Stimulated activated CD8-positive, alpha-beta memory T cell treated with anti-CD3 and anti-CD28 coated beads, Interleukin-15, amount 100 ng/mL, for 48 hours (primary cell): ENCODE data around the gene TULP4.
"Not testable (repeated sequence)": the region's sequence is repeated elsewhere in the genome, so short reads cannot be mapped to it uniquely, and the experiment has no call there.

Experiments
- DNase-seq, 2 donors: peaks; one replicate each; pipeline ENCODE4 v3.0.0-alpha.2; 2020; ENCODE audit warnings: low read depth in 2 of 2

TULP4 gene

GRCh38 chr6:158293122-158293521, 19.1 kb upstream of the TULP4 start:
- DNase-seq: no peak

DNA sequence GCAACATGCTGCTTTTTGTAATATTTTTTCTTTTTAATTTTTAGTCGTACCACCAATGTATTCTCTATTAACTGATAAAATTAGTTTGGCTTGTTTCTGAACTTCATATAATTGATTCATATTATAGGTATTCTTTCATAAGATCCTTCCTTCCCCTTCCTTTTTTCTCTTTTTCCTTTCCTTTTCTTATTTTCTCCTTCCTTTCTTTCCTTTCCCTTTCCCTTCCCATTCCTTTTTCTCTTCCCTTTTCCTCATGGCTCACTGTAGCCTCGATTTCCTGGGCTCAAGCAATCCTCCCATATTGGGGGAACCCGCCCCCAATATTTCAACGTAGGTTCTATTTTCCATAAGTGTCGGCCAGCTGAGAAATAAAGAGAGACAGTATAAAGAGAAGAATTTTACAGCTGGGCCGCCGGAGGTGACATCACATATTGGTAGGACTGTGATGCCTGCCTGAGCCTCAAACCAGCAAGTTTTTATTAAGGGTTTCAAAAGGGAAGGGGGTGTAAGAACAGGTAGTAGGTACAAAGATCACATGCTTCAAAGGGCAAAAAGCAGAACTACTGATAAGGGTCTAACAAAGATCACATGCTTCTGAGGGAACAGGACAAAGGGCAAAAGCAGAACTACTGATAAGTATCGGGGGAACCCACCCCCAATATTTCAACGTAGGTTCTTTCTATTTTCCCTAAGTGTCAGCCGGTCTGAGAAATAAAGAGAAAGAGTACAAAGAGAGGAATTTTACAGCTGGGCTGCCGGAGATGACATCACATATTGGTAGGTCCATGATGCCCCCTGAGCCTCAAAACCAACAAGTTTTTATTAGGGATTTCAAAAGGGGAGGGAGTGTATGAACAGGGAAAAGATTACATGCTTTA, 16.1 kb upstream of the TULP4 start:
- DNase-seq: not testable (repeated sequence)

DNA sequence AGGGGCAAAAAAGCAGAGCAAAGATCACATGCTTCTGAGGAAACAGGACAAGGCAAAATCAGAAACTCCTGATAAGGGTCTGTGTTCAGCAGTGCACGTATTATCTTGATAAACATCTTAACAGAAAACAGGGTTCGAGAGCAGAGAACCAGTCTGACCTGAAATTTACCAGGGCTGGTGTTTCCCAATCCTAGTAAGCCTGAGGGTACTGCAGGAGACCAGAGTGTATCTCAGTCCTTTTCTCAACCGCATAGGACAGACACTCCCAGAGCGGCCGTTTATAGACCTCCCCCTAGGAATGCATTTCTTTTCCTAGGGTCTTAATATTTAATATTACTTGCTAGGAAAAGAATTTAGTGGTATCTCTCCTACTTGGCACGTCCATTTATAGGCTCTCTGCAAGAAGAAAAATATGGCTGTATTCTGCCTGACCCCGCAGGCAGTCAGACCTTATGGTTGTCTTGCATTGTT, 15.4 kb upstream of the TULP4 start:
- not testable (repeated sequence) for DNase-seq

- DNase-seq: not testable (repeated sequence)
These were observed 14.6 kb upstream of the TULP4 start for GRCh38 chr6:158297657-158298056.

- not testable (repeated sequence) for DNase-seq
These were observed 11.7 kb upstream of the TULP4 start for GRCh38 chr6:158300306-158301143.

DNA sequence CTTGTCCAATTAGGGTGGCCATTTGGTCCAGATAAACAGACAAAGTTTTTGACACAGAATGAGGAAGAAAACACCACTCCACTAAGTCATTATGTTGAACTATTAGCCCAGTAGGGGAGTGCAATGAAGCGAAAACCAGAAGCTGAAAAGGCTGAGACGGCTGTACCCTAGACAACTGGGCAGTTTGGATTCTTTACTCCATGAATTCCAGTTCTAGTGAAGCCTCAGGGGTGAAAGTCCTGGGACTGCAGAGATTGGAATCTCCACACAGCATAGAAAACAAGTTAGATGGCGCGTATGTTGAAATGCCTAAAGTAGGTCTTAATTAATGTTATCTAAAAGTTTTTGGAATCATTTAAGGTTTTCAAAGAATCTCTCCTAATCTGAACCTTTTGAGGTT, 10.7 kb upstream of the TULP4 start:
- DNase-seq: not testable (repeated sequence)

GRCh38 chr6:158302195-158302796, 10.0 kb upstream of the TULP4 start:
- not testable (repeated sequence) for DNase-seq

DNA sequence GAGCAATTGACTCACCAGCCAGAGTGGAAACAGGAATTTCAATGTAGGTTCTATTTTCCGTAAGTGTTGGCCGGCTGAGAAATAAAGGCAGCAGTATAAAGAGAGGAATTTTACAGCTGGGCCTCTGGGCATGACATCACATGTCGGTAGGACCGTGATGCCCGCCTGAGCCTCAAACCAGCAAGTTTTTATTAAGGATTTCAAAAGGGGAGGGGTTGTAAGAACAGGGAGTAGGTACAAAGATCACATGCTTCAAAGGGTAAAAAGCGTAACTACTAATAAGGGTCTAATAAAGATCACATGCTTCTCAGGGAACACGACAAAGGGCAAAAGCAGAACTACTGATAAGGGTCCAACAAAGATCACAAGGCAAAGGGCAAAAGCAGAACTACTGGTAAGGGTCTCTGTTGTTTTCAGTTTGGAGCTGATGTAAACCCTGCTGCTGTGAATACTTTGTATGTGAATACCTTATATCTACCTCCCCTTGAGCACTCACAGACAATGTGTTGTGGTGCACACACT, 9.0 kb upstream of the TULP4 start:
- no peak for DNase-seq

GRCh38 chr6:158304254-158304653, 8.0 kb upstream of the TULP4 start:
- no peak for DNase-seq

GRCh38 chr6:158309814-158310213, 2.5 kb upstream of the TULP4 start:
- no peak for DNase-seq

GRCh38 chr6:158311193-158311592, 1.1 kb upstream of the TULP4 start:
- no peak for DNase-seq

GRCh38 chr6:158311626-158312025, 639 bp upstream of the TULP4 start:
- no peak for DNase-seq

- no peak for DNase-seq
These were observed 570 bp downstream of the TULP4 start for GRCh38 chr6:158312672-158313397.

DNA sequence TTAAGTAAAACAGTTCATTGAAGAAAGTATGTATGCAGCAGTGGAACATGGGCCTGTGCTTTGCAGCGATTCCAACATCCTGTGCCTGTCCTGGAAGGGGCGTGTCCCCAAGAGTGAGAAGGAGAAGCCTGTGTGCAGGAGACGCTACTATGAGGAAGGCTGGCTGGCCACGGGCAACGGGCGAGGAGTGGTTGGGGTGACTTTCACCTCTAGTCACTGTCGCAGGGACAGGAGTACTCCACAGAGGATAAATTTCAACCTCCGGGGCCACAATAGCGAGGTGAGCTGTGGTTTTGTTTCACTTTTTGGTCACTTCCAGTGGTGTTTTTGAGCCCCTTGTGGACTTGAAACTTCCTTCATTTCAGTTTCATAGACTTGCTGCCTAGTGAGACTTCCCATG, 1.7 kb downstream of the TULP4 start:
- no peak for DNase-seq

- no peak for DNase-seq
These were observed 2.5 kb downstream of the TULP4 start for GRCh38 chr6:158314737-158315136.

GRCh38 chr6:158316022-158316421, 3.8 kb downstream of the TULP4 start:
- no peak for DNase-seq

- DNase-seq: no peak
These were observed 9.7 kb downstream of the TULP4 start for GRCh38 chr6:158321960-158322359.

- DNase-seq: no peak
These were observed 10.1 kb downstream of the TULP4 start for GRCh38 chr6:158322400-158322723.

- no peak for DNase-seq
These were observed 10.7 kb downstream of the TULP4 start for GRCh38 chr6:158322724-158323560.

DNA sequence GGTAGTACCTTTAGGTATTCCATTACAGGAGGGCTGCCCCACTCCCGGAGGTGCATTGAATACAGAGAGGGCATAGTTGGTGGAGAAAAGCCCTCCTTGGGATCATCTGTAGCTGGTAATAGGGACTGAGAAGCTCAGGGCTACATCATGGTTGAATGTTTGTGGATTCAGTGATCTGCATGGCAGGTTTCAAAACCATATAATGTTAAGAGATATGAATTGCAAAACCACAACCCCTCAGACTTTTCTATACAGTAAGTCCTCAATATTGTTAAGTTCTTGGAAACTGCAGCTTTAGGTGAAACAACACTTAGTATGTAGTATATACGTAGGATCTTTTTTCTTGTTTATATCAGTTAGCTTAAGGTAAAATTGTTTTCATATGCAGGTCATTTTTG, 11.3 kb downstream of the TULP4 start:
- no peak for DNase-seq

GRCh38 chr6:158324136-158324535, 11.9 kb downstream of the TULP4 start:
- DNase-seq: no peak
